ENCODE measurements around the gene CDRT15.
"Not testable (repeated sequence)": the region's sequence is repeated elsewhere in the genome, so short reads cannot be mapped to it uniquely, and the experiment has no call there.

The CDRT15 gene

GRCh38 chr17:14236762-14237161 lies at the start of gene CDRT15:
Gene CDRT15, minus strand, starts transcription at chr17:14236862. Its CDS starts 29 bp downstream, at chr17:14236833.
- not testable (repeated sequence) for DNase-seq

- DNase-seq: no peak
Measured at GRCh38 chr17:14282726-14283125, 46.1 kb upstream of the CDRT15 start.

- no peak for DNase-seq
Measured at GRCh38 chr17:14281530-14281929, 44.9 kb upstream of the CDRT15 start.

DNA sequence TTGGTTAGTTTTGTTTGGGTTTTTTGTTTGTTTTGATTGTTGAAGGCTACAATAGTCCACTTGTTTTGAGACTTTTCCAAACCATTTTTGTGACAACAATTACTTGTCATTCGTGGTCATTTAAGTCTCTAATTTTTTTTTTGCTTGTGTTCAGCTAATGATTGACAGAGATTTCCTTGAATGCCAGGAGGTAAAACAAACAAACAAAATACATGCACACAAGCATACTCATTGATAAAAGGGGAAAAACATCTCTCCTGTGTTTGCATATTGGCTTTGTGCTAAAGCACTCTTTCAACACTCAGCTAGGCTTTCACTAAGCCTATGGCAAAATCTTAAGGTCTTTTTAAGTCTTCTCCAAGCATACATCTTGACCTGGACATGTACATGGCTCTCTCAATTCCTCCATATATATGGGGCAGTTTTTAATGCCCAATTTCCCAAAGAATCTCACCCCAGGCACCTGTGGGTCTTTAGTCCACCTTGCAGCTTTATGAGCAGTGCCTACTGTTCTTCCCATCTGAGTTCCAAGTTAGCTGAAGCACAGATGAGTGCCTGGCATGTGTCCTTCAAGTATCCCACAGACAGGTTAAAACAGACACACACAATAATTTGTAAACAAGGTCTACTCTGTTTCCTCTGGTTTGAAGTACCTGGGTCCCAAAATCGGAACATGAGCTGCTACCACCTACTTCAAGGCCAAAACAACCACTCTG lies 40.0 kb upstream of the CDRT15 start:
- no peak for DNase-seq

- no peak for DNase-seq
Measured at GRCh38 chr17:14270508-14270907, 33.8 kb upstream of the CDRT15 start.

DNA sequence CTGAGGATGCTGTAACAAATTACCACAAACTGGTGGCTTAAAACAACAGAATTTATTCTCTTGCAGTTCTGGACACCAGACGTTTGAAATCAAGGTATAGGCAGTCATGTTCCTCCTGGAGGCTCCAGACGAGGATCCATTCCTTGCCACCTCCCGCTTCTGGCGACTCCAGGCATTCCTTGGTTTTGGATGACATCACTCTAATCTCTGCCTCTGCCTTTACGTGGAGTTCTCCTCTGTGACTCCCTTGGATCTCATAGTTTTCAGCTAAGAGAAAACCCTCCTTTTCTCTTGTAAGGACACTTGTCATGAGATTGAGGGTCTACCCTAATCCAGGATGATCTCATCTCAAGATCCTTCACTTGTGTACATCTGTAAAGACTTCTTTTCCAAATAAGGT lies 32.8 kb upstream of the CDRT15 start:
- DNase-seq: no peak

- DNase-seq: no peak
Measured at GRCh38 chr17:14268264-14268663, 31.6 kb upstream of the CDRT15 start.

GRCh38 chr17:14261406-14261805 lies 24.7 kb upstream of the CDRT15 start:
- no peak for DNase-seq

DNA sequence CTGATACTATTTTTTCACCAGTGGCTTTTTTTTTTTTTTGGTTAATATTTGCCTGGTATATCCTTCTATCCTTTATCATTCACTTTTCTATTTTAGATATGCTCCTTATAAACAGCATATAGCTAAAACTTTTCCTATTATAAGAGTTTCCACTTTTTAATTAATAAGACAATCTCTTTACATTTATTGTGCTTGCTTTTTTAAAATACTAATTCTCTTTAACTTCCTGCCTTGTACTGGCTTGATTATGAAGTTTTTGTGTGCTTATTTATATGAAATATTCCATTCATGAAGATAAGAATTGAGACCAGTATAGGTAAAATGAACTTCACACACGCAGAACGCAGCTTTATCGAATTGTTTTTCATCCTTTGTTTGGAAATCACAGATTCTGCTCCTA lies 9.0 kb upstream of the CDRT15 start:
- DNase-seq: no peak

DNA sequence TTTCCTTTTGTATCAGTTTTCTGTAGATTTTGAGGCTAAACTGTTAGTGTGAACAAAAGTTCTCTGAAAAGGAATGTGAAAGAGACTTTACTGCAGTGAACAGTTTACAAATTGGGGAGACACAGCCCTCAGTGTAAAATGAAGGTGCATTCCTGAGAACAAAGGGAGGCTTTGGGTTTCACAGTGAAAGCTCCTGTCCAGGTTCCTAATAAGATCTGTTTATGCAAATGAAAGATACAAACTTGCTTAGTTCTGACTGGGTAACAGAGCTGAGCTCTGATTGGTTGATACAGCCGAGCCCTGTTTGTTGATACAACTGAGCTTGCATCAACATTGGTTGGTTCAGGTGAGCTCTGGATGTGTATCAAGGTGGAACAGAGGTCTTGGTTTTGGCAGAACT lies 8.3 kb upstream of the CDRT15 start:
- no peak for DNase-seq

GRCh38 chr17:14239271-14239670 lies 2.6 kb upstream of the CDRT15 start:
- not testable (repeated sequence) for DNase-seq

DNA sequence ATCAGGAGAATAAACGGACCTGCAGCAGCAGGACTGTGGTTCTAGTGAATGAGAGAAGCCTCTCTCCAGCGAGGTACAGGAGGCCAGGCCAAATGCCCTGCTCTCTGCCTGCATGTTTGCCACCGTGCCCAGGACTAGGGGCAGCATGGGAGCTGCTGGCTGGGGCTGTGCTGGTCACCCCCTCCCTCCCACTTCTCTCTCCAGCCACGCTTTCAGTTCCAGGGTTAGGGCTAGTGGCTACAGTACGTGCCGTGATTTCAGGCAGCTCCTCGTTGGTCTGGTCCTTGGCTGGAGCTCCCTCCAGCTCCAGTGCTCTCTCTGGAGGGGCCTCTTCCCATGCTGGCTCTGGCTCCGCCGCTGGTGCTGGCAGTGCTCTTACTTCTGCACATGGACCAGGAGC lies 630 bp downstream of the CDRT15 start:
- not testable (repeated sequence) for DNase-seq

GRCh38 chr17:14235047-14235446 lies 1.6 kb downstream of the CDRT15 start:
- DNase-seq: not testable (repeated sequence)

- not testable (repeated sequence) for DNase-seq
Measured at GRCh38 chr17:14231187-14231586, 5.5 kb downstream of the CDRT15 start.

DNA sequence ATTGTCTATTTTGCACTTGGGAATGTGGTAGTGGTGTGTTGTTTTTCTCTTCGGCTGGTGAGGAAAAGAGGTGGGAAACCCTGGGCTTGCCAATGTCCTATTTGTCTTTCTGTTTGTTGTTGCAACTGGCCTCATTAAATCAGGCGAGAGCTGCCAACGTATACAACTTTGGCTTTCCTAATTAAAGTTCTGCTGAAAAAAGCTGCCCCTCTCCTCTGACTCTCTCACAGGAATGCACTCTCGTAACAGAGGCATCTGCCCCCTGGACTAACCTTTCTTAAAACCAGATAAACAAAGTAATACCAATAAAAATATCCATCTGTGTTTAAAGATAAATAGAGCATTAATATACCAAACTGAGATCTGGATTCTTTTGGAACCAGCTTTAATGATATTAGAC lies 7.8 kb downstream of the CDRT15 start:
- no peak for DNase-seq

GRCh38 chr17:14227052-14227451 lies 9.6 kb downstream of the CDRT15 start:
- DNase-seq: no peak

GRCh38 chr17:14225254-14225980 lies 11.2 kb downstream of the CDRT15 start:
- no peak for DNase-seq

- no peak for DNase-seq
Measured at GRCh38 chr17:14222611-14223010, 14.1 kb downstream of the CDRT15 start.

DNA sequence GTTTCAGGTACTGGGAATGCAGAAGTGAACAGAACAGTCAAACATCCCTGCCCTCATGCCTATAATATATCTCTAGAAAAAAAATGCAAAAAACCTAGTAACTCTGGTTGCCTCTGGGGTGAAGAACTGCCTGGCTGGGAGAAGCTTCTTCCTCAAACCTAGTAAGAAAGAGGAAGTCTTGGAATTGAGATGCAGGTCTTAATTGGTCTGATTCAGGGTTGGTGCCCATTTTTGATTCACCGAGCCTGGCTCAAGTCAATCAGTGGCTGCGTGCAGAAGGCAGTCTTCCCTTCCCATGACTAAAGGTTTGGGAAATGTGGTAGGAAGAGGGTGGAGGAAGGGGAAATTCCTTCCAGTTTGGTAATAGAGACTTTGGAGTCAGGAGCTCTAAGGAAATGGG lies 22.4 kb downstream of the CDRT15 start:
- DNase-seq: no peak

DNA sequence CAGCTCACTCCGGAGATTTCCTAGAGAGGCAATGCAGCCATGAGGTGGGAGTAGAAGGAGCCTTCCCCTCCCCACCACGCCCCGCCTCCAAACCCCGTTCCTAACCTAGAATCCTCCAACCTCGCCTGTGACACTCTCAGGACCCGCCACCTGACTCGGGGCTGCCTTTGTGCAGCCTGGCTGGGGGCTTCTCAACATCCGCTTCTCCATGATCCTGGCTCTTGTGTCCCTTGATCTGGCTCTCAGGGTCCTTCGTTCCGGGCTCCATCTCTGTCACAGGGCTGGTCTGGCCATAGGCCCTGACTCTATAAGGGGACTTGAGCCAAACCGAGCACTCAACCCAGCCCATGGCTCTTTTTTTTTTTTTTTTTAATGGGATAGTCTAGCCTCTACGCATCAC lies 24.3 kb downstream of the CDRT15 start:
- no peak for DNase-seq

- DNase-seq: peak; percentile 48
Measured at GRCh38 chr17:14211801-14212200, 24.9 kb downstream of the CDRT15 start.

DNA sequence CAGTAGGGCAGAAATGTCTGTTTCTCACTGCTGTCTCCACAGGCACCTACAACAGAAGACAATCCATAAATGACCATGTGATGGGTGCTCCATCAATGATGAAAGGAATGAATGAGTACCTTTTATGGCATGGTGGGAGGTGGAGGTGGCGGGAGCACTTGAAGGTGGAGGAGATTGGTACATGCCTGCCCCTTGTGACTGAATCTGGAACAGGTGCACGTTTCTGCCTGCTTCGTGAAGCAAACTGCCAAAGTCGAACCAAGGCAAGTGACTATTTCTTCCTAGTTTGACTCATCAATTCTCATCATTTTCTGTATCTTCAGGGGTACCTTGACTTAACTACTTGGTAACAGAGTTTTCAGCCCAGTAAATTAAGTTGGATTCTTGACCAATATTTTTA lies 25.4 kb downstream of the CDRT15 start:
- no peak for DNase-seq

DNA sequence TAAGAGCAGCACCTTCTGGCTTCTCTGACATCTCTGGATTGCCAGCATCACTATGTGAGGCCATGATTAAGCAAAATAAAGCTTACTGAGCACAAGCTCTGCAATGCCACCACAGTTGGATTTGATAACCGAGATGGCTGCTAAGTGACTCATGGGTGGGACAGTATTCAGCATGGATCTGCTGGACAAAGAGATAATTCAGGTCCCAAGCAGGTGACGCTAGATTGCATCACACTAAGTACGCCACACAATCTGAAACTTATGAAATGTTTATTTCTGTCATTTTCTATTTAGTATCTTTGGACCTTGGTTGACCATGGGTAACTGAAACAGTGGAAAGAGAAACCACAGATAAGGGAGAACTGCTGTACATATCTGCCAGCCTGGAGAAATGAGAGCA lies 27.4 kb downstream of the CDRT15 start:
- DNase-seq: no peak

DNA sequence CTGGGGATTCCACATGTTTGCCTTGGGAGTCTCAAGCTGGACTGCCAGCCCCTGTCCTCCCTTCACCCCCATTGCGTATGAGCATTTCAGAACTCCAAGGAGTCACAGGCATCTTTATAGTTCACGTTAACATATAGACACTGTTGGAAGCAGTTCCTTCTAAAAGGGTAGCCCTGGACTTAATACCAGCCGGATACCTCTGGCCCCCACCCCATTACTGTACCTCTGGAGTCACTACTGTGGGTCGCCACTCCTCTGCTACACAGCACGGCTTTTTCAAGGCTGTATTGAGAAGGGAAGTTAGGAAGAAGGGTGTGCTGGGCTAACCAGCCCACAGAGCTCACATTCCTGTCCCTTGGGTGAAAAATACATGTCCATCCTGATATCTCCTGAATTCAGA lies 28.9 kb downstream of the CDRT15 start:
- DNase-seq: no peak

DNA sequence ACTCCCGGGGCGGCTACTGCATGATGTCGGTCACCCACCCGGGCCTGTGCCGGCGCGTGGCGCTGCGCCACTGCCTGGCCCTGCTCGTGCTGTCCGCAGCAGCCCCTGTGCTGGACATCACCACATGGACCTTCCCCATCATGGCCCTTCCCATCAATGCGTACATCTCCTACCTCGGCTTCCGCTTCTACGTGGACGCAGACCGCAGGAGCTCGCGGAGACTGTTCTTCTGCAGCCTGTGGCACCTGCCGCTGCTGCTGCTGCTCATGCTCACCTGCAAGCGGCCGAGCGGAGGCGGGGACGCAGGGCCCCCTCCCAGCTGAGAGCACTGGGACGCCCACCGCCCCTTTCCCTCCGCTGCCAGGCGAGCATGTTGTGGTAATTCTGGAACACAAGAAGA lies 29.8 kb downstream of the CDRT15 start:
- DNase-seq: no peak

All from right forelimb (tissue), 1 donor.